ENCODE data around the gene CCDC85B.
"Not testable (repeated sequence)": the region's sequence is repeated elsewhere in the genome, so short reads cannot be mapped to it uniquely, and the experiment has no call there.

CCDC85B gene

DNA sequence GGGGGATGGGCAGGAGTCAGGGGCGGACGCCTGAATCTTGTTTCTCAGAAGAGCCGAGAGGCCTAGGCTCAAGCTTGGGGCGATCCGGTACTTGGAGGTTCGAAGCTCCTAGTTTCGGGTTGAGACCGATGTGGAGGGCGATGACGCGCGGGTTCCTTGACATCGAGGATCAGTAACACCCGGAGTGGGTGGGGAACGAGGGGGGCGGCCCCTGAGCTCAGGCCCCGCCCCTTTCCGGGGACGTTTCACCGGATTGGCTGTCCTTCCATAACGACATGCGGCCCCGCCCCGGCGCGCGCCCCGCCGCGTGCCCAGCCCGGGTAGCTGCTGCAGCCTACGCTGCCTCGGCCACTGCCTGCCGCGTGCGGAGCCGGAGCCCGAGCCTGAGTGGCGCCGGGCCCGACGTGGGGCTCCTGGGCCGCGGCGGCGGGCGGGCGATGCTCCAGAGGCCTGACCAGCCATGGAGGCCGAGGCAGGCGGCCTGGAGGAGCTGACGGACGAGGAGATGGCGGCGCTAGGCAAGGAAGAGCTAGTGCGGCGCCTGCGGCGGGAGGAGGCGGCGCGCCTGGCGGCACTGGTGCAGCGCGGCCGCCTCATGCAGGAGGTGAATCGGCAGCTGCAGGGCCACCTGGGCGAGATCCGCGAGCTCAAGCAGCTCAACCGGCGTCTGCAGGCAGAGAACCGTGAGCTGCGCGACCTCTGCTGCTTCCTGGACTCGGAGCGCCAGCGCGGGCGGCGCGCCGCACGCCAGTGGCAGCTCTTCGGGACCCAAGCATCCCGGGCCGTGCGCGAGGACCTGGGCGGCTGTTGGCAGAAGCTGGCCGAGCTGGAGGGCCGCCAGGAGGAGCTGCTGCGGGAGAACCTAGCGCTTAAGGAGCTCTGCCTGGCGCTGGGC, at the start of gene CCDC85B:
TSS of gene CCDC85B (plus strand) at position 350 of the 895 bp plus-strand sequence. CDS start at position 461, 111 bp downstream.
- DNase-seq = peak; percentile 93 to 97 (median 95)

DNA sequence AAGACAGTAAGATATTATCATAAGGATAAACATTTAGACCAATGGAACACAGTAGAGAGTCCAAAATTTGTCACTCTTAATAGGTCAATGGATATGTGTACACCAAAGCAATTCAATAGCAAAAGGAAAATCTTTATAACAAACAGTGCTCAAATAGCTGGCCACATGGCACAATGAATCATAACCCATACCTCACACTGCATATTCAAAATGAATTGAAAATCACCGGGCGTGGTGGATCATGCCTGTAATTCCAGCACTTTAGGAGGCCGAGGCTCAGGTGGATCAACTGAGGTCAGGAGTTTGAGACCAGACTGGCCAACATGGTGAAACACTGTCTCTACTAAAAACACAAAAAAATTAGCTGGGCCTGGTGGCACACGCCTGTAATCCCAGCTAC, 48.3 kb upstream of the CCDC85B start:
- no peak for DNase-seq

DNA sequence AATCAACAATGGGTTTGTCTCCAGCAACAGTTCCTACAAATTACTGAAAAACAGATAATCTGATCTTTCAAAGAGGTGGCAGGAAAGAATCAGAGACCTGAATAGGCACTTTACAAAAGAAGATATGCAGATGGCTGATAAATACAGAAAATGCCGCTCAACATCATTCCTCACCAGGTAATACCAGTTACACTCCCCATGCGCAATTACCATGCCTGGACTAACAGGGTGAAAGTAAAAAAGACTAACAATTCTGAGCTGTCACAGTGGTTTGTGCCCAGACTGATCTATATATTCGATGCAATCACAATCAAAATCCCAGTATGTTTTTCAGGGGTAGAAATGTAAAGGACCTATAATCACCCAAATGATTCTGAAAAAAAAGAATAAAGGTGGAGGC, 46.7 kb upstream of the CCDC85B start:
- no peak for DNase-seq

DNA sequence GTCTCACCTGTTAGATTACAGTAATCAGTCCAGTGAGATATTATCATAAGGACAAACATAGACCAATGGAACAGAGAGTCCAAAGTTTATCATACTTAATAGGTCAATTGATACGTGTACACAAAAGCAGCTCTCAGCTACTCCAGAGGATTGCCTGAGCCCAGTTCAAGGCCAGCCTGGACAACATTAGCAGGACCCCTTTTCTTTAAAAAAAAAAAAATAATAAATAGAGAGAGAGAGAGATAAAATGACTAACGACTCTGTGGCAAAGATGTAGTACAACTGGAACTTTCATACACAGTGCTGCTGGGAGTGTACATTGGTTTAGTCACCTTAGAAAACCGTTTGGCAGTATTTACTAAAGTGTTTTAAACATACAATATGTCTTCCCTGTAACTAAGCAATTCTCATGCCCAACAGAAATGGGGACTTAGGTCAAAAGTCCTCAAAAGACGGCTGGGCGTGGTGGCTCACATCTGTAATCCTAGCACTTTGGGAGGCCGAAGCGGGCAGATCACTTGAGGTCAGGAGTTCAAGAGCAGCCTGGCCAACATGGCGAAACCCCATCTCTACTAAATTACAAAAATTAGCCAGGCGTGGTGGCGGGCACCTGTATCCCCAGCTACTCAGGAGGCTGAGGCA, 46.1 kb upstream of the CCDC85B start:
- DNase-seq = no peak

DNA sequence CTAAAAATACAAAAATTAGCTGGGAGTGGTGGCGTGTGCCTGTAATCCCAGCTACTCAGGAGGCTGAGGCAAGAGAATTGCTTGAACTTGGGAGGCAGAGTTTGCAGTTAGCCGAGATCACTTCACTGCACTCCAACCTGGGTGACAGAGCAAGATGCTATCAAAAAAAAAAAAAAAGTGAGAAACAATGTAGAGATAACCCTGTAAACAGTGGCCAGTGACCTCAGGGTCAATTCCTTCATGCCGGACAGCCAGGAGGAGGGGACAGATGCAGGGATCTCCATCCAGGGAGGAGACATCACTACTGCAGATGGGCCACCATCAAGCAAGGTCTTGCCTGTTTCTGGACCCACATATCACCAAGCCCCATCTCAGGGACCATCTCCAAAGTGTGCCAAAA, 42.7 kb upstream of the CCDC85B start:
- DNase-seq = no peak

DNA sequence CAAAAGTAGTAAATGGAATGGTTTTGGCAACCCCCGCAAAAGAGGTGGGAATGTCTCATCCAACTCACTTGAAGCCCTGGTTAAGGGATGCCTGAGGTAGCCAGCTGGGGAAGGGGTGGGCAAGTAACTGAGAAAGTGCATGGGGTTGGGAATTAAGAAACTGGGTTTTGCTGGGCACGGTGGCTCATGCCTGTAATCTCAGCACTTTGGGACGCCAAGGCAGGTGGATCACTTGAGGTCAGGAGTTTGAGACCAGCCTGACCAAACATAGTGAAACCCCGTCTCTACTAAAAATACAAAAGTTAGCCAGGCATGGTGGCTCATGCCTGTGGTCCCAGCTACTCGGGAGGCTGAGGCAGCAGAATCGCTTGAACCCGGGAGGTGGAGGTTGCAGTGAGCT, 41.8 kb upstream of the CCDC85B start:
- DNase-seq = not testable (repeated sequence)

DNA sequence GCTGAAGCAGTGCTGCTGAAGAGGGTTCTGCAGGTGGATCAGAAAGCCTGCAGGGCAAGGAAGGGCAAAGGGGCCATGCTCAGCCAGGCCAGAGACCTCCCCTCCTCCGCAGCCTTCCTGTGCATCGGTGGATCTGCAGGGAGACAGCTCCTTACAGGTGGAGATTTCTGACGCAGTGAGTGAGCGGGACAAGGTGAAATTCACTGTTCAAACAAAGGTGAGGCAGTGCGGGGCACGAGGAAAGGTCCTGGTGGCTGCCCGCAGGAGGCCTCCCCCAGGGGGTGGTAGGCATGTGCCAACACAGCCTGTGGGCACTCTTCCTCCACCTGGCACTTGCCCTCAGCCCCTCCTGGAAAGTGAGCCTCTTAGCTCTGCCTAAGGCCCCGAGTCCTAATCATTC, 41.1 kb upstream of the CCDC85B start:
- no peak for DNase-seq

DNA sequence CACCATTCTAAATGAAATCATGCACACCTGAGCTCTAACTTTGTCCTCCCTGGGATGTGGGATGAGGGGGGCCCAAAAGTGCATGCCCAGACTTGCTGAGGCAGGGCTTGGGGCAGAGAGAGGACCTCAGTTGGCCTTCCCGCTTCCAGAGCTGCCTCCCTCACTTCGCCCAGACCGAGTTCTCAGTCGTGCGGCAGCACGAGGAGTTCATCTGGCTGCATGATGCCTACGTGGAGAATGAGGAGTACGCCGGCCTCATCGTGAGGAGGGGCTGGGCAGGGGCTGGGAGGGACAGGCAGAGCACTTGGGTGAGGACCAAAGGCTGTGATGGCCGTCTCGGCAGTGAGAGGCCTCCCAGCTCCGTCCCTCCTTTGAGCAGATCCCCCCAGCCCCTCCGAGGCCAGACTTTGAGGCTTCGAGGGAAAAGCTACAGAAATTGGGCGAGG, 40.7 kb upstream of the CCDC85B start:
- DNase-seq = no peak

DNA sequence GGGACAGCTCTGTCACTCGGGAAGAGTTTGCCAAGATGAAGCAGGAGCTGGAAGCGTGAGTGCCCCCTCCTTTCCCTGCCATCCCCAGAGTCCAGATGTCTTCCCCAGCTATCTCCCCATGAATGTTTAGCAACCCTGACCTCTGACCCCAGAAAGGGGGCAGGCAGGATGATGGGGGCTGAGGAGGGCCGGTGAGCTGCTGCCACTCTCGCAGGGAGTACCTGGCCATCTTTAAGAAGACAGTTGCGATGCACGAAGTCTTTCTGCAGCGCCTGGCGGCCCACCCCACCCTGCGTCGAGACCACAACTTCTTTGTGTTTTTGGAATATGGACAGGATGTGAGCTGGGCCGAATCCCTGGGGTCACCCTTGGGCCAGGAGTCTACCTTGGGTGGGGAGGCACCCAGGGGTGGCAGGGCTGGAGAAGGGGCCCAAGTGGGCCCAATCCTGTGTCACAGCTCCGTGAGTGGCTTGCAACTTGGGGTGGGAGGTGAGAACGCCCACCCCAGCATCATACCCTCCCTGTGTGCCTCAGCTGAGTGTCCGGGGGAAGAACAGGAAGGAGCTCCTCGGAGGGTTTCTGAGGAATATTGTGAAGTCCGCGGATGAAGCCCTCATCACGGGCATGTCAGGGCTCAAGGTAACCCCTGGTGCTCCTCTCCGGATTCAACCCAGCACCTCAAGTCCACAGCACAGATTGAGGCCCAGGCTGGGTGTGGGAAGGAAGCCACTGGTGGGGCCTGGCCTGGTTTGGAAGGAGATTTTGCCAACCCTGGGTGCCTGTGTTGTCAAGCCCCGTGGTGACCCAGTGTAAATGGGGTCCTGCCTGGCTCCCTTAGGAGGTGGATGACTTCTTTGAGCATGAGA, 40.0 kb upstream of the CCDC85B start:
- DNase-seq = no peak

DNA sequence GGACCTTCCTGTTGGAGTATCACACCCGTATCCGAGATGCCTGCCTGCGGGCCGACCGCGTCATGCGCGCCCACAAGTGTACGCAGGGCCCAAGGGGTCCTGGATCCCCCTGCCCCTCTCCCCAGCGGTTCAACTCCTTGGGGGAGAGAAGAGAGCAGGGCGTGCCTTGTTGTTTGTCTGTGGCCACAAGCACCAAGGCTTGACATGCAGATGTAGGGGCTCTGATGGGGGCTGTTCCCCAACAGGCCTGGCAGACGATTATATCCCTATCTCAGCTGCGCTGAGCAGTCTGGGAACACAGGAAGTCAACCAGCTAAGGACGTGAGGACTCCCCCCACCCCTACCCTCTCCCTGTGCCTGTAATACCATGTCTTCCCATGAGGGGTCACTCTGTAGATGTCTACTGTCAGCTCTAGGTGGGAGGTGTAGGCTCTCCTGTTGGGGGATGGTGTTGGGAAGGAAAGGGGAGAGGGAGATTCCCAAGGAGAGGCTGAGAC, 39.3 kb upstream of the CCDC85B start:
- DNase-seq = no peak

DNA sequence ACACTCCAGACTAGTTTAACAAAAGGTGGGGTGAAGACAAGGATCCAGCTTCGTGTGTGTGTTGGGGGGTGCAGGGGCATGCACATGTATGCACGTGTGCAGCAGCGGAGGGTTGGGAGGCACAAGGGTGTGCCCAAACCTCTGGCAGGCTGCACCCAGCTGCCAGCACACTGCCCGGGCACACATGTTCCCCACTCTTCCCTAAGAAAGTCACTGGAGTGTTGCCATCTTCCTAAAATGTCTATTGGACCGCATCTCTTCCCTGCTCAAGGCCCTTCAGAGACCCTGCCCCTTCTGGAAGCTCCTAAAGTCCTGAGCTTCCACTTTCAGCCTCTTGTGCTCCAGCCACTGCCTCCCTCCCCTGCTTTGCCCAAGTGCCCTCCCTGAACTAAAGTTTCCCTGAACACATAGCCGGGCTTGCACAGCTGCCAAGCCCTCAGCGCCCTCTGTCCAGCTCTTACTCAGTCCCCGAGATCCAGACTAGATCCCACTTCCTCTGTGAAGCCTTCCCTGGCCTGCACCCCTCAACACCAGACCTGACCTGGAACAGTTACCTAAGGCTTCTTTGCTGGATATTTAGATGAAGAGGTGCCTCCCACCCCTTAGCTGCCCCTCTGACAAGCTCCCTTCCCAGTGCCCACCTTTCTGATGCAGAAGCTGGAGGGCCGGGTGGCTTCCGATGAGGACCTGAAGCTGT, 38.5 kb upstream of the CCDC85B start:
- no peak for DNase-seq

DNA sequence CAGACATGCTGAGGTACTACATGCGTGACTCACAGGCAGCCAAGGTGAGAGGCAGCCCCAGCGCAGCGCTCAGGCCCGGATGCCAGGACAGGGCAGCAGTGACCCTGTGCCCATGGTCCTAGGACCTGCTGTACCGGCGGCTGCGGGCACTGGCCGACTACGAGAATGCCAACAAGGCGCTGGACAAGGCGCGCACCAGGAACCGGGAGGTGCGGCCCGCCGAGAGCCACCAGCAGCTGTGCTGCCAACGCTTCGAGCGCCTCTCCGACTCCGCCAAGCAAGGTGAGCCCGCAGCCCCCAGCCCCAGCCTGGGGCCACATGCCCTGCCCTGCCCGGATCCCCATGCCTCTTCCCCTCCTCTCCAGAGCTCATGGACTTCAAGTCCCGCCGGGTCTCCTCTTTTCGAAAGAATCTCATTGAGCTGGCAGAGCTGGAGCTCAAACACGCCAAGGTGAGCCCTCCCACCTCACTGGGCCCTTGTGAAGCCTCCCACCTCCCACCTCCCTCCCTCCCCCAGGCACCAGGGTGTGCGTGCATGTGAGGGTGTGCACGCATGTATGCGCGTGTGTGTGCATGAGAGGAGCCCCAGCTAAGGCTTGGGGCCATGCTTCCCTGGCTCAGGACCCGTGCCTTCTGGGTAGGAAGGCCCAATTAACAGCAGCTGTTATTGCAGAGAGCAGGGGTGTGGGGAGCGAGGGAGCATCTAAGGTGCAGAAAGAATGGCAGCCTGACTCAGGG, 37.8 kb upstream of the CCDC85B start:
- DNase-seq = no peak

DNA sequence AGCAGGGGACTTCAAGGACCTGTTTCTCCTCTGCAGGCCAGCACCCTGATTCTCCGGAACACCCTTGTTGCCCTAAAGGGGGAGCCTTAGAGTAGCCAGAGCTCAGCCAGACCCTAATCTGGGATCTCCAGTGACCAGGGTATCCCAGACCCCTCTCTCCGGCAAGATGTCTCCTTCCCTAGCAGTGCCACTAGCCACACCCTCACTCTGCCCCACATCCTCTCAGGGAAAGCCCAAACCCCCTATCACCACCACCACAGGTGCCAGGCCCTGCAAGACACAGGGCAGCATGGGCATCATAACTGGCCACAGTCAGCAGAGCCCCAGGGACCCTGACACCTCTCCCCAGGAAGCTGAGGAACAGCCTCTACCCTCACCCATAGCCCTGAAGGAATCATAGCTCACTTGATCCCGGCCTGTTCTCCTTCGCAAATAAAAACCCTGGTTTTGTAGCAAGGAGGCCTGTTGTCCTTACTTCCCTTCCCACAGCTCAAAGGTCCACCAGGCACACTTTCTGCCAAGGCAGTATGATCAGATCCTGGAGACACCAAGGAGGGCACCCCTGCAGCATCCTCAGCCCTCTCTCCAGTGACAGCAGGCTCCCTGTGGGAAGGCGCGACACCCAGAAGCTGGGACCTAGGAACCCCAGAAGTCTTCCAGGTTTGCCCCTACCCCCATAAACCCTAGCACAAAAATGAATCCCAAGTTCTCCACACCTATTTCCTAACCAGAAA, 37.1 kb upstream of the CCDC85B start:
- no peak for DNase-seq

DNA sequence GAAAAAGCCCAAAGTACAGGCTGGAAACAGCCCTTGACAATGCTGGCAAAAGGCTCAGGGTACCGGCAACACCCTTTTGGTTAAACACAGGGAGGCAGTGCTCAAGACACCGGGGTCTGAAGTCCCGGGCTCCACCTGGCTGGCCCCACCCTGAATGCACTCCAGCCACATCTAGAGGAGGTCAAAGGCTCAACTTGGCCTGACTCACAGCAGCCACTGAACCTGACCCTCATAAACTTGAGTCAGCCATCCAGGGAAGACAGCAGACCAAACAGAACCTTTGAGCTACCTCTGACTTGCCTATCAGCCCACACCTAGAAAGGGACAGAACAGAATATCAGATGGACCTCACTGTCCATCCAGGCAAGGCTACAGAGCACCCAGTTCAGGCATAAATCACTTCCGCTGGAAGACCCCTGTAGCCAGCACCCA, 36.3 kb upstream of the CCDC85B start:
- DNase-seq = no peak

DNA sequence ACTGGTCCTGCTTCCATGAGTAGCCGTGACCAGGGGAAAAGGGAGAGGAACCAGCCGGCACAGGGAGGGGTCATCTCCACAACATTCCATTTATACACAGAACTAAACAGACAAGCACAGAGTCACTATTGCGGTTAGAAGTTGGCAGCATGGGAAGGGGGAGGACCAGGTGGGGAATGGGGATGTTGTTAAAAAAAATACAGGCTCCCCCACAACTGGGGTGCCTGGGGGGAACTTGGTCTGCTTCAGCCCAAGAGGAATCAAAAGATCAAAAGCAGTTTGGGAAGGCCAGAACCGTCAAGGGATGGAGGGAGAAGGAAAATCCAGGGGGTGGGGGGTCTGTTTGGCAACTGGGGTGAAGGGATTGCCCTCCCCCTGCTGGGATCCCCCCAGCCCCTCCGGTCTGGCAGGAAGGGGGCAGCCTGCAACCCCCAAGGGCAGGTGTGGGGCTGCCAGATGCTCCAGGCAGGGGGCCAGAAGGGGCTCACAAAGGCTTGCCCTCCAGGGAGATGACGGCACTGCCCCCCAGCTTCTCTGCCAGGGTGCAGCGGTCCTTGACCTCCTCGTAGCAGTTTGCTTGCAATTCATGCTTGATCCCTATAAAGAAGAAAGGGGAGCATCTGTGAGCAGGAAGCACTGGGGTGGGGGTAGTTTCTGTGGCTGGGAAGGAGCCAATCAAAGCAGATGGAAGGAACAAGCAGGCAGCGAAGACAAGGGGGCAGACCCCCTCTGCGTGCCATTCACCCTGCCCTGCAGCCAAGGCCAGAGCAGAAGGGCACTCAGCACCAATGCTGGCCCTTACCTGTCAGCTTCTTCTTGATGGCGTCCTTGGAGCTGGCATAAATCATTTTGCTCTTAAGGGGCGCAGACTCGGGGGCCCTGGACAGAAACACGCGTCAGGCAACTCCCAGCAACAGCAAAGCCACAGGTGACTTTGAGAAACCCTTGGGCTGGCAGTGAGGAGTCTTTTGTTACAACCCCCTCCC, 35.3 kb upstream of the CCDC85B start:
- no peak for DNase-seq

DNA sequence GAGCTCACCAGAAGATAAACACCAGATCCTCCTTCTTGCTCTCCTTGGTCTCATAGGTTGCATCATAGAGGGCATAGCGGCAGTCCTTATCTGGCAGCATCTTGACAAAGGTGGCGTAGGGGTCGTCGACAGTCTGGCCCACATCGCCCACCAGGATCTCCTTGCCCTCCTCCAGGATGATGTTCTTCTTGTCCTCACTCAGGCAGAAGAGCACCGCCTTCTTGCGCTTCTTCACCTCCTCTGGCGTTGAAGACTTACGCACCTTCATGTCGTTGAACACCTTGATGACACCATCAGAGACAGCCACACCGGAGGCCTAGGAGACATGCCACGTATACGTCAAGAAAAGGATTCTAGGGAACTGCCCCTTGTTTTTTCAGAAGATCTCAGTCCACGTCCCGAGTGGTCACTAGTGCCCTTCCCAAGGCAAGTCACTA, 34.5 kb upstream of the CCDC85B start:
- DNase-seq = no peak

DNA sequence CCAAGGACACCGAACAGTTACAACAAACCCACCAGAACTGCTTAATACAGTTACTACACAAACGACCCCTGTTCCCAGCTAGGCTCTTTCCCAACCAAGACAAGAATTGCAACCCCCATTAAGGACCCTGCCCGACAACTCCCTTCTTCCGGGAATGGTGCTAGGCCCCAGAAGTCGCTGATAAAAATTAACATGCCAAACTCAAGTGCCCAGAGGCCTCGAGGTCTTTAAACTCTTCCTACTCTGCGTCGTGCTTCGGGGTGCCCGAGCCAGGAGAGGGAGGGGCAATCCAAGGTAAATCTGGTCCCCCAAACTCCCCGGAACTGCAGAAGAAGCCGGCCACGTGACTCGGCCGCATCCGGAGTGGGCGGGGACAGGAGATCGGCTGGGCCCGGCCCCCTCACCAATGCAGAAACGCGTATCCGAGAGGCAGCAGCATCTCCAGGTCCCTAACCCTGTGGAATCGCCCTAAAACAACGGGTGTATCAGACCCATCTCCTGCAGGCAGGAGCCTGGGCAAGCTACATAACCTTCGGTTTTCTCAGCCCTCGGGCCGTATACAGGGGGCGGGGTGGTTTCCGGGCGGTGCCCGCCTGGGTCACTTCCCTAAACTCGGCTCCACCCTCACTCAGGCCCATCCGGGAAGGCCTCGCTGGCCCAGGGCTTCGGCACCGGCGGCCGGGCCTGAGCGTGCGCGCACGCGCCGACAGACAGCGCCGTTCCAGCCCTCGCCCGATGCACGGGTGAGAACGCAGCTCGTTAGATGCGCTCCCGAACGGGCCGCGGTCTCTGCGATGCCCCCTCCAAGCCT, 33.6 kb upstream of the CCDC85B start:
- DNase-seq = peak; percentile 56 to 86 (median 65)

DNA sequence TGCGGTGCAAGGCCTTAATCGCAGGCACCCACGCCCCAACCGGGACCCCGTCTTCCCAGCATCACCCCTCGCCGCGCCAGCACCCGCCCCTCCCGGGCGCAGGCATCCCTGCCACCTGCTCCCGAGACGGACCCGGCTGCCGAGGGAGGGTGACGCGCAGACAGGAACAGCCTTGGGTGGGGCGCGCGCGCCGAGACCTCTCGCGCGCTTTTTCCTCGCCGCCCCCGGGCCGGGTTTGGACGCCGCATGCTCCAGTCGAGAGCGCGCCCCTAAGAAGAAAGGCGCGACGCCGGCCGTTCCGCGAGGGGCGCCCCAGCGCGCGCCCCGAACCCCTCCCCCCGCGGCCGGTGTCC, 33.0 kb upstream of the CCDC85B start:
- DNase-seq = peak; percentile 49 to 61 (median 55)
